SU-DHL-6 (cell line): ENCODE measurements around the gene TDRD7.

Experiments used
- H2AFZ ChIP-seq: fragments of 200-600 bp; sonication (generic); 2 replicates; pipeline ENCODE4 v1.6.1; 2014; ENCODE audit warnings: low read depth, mild to moderate bottlenecking, moderate library complexity, mixed read lengths, antibody characterized with exemption, low read length; ENCODE audit not compliant: severe bottlenecking
- H3F3A ChIP-seq: fragments of 200-600 bp; shearing (Covaris generic); 2 replicates; pipeline ENCODE4 v1.6.0; 2016; ENCODE audit warnings: antibody characterized with exemption, mild to moderate bottlenecking; ENCODE audit not compliant: insufficient read depth
- H3K27ac ChIP-seq: fragments of 200-600 bp; sonication (generic); 2 replicates; pipeline ENCODE4 v1.5.1; 2016; ENCODE audit warnings: low read depth, mild to moderate bottlenecking, low read length, moderate library complexity, mixed read lengths
- H3K27me3 ChIP-seq: fragments of 200-600 bp; sonication (generic), shearing (Covaris generic); 2 replicates; pipeline ENCODE4 v1.6.0; 2014; ENCODE audit warnings: mild to moderate bottlenecking, low read length
- H3K36me3 ChIP-seq: fragments of 200-600 bp; sonication (generic); 2 replicates; pipeline ENCODE4 v1.6.1; 2014; ENCODE audit warnings: mild to moderate bottlenecking, low read length, mixed read lengths
- H3K4me2 ChIP-seq: fragments of 300-600, 200-600 bp; shearing (Covaris generic), sonication (generic); 2 replicates; pipeline ENCODE4 v1.6.0; 2014; ENCODE audit warnings: low read length, low read depth, mild to moderate bottlenecking; ENCODE audit not compliant: poor library complexity, severe bottlenecking
- H3K4me3 ChIP-seq: fragments of 200-600 bp; sonication (generic); 2 replicates; pipeline ENCODE4 v1.5.1; 2014; ENCODE audit warnings: antibody characterized with exemption, low read length, mild to moderate bottlenecking, mixed read lengths; ENCODE audit not compliant: insufficient read depth, poor library complexity, severe bottlenecking
- H3K79me2 ChIP-seq: fragments of 200-600 bp; sonication (generic); 2 replicates; pipeline ENCODE4 v1.6.1; 2014; ENCODE audit warnings: mild to moderate bottlenecking, low read length, moderate library complexity; ENCODE audit not compliant: insufficient read depth
- H3K9ac ChIP-seq: fragments of 200-600 bp; sonication (generic); 2 replicates; pipeline ENCODE4 v1.7.0; 2014; ENCODE audit warnings: mild to moderate bottlenecking, low read length
- H3K9me2 ChIP-seq: fragments of 200-600 bp; sonication (generic); replicated peaks from 2 replicates; pipeline ENCODE4 v1.6.1; 2014; ENCODE audit warnings: low read length; ENCODE audit not compliant: insufficient read depth
- H3K9me3 ChIP-seq: fragments of 200-600 bp; sonication (generic); 2 replicates; pipeline ENCODE4 v1.6.1; 2014; ENCODE audit warnings: low read length, mixed read lengths; ENCODE audit not compliant: insufficient read depth
- H4K20me1 ChIP-seq: fragments of 200-600 bp; sonication (generic); 2 replicates; pipeline ENCODE4 v1.6.1; 2014; ENCODE audit warnings: low read depth, mild to moderate bottlenecking, antibody characterized with exemption, low read length, moderate library complexity, mixed read lengths
- EZH2phosphoT487 ChIP-seq: fragments of 200-600 bp; sonication (generic), shearing (Covaris generic); conservative IDR thresholded peaks from 2 replicates; pipeline ENCODE4 v1.6.1; 2018; ENCODE audit warnings: mild to moderate bottlenecking, antibody characterized with exemption, low read length, moderate library complexity, mixed read lengths
- TF ChIP-seq, protein P1 (sequence below): fragments of 200-600 bp; sonication (generic); IDR thresholded peaks from one replicate; pipeline ENCODE4 v1.5.1; 2017; ENCODE audit warnings: antibody characterized with exemption, mild to moderate bottlenecking, low read length, moderate library complexity; ENCODE audit not compliant: insufficient read depth, poor library complexity, severe bottlenecking

TDRD7 gene

DNA sequence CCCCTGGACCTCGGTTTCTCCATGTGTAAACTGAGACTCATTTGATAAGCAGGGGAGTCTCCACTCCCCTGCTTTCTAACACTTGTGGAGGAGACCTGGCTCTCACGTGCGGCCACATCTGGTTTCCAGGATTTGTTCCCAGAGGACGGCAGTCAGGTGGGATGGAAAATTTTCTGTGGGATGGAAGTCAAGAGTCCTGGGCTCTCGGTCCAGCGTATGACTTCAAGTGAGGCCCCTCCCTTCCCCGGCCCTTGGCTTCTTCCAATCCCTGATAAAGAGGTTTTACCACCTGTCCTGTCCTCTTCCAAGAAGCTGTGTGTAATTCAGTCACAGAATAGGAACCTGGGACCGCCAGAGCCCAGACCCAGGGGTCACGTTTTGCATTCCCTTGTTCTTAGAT, 124.6 kb downstream of the TDRD7 start:
- Histone ChIP-seq H3K9me3 (no peaks in the 10 kb centered on the region), H4K20me1 (no peaks in the 10 kb centered on the region), H3F3A (no peaks in the 10 kb centered on the region), H3K27me3 (0 out of 2 replicates have a peak, but pooled peaks cover 5% of the 10 kb centered on the region), H3K9ac (no peak overlapping the region), H3K27ac (no peak overlapping the region), H3K79me2 (no peaks in the 10 kb centered on the region), H3K4me2 (no peak overlapping the region), H3K4me3 (no peak overlapping the region), H2AFZ (no peak overlapping the region), H3K36me3 (no peaks in the 10 kb centered on the region), H3K9me2 (no peaks in the 10 kb centered on the region)
- TF ChIP-seq EZH2phosphoT487: no peak
- TF ChIP-seq, protein P1, sequence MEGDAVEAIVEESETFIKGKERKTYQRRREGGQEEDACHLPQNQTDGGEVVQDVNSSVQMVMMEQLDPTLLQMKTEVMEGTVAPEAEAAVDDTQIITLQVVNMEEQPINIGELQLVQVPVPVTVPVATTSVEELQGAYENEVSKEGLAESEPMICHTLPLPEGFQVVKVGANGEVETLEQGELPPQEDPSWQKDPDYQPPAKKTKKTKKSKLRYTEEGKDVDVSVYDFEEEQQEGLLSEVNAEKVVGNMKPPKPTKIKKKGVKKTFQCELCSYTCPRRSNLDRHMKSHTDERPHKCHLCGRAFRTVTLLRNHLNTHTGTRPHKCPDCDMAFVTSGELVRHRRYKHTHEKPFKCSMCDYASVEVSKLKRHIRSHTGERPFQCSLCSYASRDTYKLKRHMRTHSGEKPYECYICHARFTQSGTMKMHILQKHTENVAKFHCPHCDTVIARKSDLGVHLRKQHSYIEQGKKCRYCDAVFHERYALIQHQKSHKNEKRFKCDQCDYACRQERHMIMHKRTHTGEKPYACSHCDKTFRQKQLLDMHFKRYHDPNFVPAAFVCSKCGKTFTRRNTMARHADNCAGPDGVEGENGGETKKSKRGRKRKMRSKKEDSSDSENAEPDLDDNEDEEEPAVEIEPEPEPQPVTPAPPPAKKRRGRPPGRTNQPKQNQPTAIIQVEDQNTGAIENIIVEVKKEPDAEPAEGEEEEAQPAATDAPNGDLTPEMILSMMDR: no peak

DNA sequence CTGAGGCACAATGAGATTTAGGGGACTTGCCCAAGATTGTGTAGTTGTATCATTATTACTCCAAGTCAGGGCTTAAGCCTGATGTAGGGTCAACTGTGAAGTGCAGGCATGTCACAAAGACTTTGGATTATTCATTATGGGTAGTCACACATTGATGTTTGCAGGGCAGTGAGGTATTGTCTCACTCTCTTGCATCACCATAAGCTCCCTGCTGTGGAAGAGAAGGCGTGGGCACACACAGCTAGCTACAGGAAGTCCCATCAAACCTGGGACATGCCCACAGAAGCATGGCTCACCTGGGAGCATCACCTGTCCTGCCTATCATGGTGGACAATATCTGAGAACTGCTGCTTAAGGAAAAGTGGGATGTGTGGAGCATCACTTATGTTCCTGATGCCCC, 131.7 kb downstream of the TDRD7 start:
- H3K9me3 ChIP-seq: no peaks in the 10 kb centered on the region
- H4K20me1 ChIP-seq: no peaks in the 10 kb centered on the region
- no peak overlapping the region for H2AFZ ChIP-seq
- no peak overlapping the region for H3K27ac ChIP-seq
- no peaks in the 10 kb centered on the region for H3F3A ChIP-seq
- H3K79me2 ChIP-seq: no peaks in the 10 kb centered on the region
- H3K9me2 ChIP-seq: no peaks in the 10 kb centered on the region
- H3K4me2 ChIP-seq: no peak overlapping the region
- no peaks in the 10 kb centered on the region for H3K36me3 ChIP-seq
- H3K4me3 ChIP-seq: no peak overlapping the region
- TF ChIP-seq, protein P1: no peak
- TF ChIP-seq EZH2phosphoT487: no peak
- no peak overlapping the region for H3K9ac ChIP-seq
- H3K27me3 ChIP-seq: no peaks in the 10 kb centered on the region

DNA sequence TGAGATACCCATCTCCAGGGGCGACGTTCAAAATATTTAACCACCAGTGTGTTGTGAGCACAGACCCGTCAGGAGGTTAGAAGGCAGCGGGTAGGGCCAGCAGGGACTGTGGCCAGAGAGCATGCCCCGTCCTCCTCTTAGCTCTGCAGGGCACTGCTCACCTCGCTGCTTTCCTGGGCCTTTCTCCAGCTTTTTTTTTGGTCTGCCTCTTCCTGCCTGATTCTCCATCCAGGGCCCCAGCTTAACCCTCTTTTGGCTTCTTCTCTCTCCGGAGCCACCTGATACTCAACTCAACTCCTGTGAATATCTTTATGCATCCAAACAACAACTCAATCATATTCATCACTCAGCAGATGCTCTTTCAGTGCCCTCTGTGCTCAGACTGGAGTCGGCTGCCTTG, 133.6 kb downstream of the TDRD7 start:
- Histone ChIP-seq H2AFZ (no peak overlapping the region), H3K27ac (no peak overlapping the region), H3K9me2 (no peaks in the 10 kb centered on the region), H4K20me1 (no peaks in the 10 kb centered on the region), H3F3A (no peaks in the 10 kb centered on the region), H3K36me3 (no peaks in the 10 kb centered on the region), H3K4me3 (no peak overlapping the region), H3K9ac (no peak overlapping the region), H3K27me3 (no peaks in the 10 kb centered on the region), H3K9me3 (no peaks in the 10 kb centered on the region), H3K79me2 (no peaks in the 10 kb centered on the region), H3K4me2 (no peak overlapping the region)
- TF ChIP-seq, protein P1: no peak
- TF ChIP-seq EZH2phosphoT487: no peak
